T follicular helper cell (primary cell): ENCODE data around the gene HSPA12A.

Experiments used
- DNase-seq: peaks from one replicate; pipeline ENCODE4 v3.0.0-alpha.2; 2020; ENCODE audit warnings: low read depth

The HSPA12A gene

GRCh38 chr10:116629340-116629739 lies 113.0 kb downstream of the HSPA12A start:
- no peak for DNase-seq

DNA sequence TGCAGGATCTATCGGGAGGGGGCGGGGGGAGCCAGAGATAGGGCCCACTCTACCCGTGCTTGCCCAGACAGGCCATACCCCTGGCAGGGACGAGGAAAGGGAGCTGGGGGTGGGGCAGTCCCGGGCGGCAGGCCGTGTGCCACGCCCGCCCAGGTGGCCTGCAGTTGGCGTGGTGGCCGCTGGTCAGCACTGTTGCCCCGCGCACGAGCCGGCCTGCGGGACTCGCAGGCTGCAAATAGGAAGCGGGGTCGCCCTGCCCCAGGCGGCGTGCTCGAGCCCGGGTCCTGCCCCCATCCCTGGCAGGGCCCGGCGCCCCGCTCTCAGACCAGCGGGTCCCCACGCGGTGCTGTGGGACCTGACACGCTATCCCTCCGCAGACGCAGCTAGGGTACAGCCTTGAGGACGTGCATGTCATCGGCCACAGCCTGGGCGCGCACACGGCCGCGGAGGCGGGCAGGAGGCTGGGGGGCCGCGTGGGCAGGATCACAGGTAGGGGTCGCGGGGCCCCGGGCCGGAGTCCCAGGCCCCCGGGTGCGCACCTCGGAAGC lies 114.9 kb downstream of the HSPA12A start:
- no peak for DNase-seq

DNA sequence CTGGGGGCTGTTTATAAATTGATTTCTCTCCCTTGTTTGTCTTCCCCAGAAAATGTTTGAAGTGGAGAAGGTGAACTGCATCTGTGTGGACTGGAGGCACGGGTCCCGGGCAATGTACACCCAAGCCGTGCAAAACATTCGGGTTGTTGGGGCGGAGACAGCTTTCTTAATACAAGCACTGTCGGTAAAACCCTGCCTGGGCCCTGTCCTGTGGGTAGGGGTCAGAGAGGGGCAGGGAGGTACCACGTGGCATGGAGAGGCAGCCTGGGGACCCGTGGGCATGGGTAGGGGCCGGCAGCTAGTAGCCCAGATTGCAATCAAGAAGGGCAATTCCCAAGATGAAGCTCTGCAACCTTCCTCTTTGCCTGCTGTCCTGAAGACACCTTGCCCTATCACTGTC lies 115.6 kb downstream of the HSPA12A start:
- DNase-seq: no peak

- no peak for DNase-seq
Observed at GRCh38 chr10:116625845-116626244, 116.5 kb downstream of the HSPA12A start.

- no peak for DNase-seq
Observed at GRCh38 chr10:116621934-116622655, 120.3 kb downstream of the HSPA12A start.

DNA sequence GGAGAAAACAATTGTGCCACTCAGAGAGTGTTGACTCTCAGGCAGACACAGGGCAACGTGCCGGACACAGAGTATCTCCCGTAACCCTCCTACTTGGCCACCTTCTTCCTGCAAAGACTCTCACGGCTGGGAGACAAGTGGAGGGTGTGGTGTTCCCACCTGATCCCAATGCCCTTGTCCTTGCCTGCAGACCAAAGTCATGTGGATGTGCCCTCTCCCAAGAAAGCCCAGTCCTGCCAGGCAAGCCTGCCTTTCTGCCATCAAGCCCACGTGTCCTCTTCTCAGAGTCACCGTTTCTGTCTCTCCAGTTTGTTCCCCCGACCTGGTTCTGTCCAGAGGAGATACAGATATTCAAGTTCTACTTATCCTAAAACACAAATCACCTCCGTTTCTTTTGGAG lies 120.9 kb downstream of the HSPA12A start:
- DNase-seq: no peak
